Activated CD4-positive, alpha-beta T cell treated with anti-CD3 and anti-CD28 coated beads for 1 hour (primary cell): ENCODE results near the gene TAF11L14.

Experiments used
- DNase-seq: peaks from one replicate; pipeline ENCODE4 v3.0.0-alpha.2; 2020

Gene TAF11L14

DNA sequence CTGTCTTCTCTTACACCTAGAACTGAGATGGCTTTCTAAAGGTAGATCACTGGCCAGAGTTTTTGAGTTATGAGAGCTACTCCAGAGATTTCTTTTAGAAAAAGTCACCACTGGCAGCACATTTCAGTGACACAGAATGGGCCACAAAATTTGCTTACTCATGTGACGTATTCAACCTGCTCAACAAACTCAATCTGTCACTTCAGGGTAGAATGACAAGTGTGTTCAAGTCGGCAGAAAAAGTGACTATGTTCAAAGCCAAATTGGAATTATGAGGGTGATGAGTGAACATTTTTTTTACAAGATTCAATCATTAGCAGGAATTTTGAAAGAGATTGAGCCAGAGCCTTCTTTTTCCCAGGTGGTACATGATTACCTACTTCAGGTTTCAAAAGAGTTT lies 46.5 kb downstream of the TAF11L14 start:
- DNase-seq, result no peak
